Occipital lobe (tissue), 3 donors: ENCODE measurements around the gene GSE1. TPM values are rescaled to one million over a fixed set of nuclear protein-coding genes. Genes with fewer than 3 reads are reported as not detected.

Experiments used
- DNase-seq: peaks from one replicate; lab custom pipeline; 2025; lab: John Stamatoyannopoulos, UW
- small RNA-seq: library from RNA; depleted of rRNA; stranded (forward); fragments of <200 nt; gene quantifications from one replicate; pipeline ENCODE3, GENCODE V24; 2014
- total RNA-seq: library from RNA; depleted of rRNA; stranded (reverse); fragments of >200 nt; gene quantifications from one replicate; pipeline ENCODE4 v1.2.3, GENCODE V29; 2014

The GSE1 gene
- total RNA-seq, 1 donor from 2014 or later: 18.4 TPM

DNA sequence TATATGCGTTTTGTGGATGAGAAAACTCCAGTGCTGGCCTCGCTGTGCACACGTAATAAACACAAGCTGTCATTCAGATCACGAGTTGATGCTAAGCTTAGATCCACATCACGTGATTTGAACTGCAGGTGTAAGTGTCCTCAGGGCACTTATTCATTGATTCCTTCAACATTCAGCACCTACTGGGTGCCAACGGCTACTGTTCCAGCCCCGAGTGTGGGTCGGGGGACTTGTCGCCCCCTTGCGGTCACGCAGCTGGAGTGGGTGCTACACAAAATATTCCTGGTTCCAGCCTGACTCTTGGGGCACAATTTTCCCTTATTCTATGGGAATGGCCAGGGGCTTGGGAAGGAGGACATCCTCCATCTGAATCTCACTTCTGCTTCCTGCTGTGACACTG lies 105.6 kb downstream of the GSE1 start:
- no peak for DNase-seq

DNA sequence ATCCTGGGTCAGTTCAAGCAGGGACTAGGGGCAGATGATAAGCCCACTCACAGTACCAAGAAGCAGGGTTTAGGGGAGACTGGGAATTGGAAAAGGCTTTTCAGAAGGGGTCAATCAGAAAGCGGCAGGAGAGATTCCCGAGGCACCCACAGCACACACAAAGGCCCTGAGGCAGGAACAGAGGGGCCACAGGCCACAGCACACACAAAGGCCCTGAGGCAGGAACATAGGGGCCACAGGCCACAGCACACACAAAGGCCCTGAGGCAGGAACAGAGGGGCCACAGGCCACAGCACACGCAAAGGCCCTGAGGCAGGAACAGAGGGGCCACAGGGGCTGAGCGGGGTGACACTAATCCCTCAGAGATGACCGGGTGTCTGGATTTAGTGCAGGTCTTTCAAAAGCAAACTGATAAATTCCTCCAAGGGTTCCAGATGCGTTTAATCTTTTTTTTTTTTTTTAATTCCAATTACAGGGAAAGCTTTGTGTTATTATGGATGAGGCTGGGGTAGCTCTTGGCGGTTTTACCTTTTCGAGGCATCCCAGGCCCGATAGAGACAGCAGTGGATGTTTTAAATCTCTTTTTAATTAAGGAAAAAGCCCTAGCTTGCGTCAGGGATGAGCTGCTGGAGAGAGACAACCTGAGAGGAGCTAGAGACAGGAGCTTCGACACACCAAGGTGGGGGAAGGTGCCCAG lies 106.6 kb downstream of the GSE1 start:
- DNase-seq: no peak

DNA sequence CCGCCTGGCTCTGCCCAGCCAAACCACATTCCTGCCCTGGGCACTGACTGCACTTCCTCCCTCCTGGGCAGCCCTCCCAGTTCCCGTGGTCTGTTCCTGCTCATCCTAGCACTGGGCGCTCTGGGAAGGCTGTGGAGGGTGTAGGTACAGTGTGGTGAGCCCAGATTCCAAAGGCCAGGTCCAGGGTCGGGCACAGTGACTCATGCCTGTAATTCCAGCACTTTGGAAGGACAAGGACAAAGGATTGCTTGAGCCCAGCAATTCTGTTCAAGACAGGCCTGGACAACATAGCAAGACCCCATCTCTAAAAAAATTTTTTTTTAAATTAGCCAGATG lies 107.1 kb downstream of the GSE1 start:
- DNase-seq: no peak

DNA sequence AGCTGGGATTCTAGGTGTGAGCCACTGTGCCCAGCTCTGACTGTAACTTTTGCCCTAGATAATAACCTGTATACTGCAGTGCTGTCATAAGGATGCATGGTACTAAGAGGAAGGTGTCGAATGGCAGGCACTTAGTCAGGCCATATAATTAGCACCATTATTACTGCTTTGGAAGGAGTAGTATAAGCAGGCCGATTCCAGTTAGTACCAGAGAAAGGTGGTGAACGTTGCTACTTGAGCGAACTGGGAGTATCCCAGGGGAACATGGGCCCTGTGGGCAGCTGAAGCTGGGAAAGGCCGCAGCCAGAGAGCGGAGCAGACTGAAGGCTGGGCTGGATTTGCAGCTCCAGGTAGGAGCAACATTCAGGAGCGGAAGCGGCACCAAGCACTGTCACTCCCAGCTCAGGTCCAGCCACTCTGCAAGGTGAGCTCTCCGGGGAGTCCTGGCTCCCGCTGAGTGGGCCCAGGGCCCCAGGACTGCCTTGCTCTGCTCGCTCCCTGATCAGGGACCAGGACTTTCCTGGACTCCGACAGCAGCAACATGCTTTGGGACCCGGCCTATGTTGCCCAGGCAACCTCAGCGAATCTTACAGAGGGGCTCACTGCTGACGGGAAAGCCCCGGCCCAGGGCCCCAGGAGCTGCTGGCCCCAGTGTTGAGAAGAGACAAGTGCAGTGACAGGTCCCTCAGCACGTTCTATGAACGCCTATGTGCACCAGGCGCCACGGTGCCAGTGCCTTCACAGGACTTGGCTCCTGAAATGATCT lies 109.2 kb downstream of the GSE1 start:
- no peak for DNase-seq

DNA sequence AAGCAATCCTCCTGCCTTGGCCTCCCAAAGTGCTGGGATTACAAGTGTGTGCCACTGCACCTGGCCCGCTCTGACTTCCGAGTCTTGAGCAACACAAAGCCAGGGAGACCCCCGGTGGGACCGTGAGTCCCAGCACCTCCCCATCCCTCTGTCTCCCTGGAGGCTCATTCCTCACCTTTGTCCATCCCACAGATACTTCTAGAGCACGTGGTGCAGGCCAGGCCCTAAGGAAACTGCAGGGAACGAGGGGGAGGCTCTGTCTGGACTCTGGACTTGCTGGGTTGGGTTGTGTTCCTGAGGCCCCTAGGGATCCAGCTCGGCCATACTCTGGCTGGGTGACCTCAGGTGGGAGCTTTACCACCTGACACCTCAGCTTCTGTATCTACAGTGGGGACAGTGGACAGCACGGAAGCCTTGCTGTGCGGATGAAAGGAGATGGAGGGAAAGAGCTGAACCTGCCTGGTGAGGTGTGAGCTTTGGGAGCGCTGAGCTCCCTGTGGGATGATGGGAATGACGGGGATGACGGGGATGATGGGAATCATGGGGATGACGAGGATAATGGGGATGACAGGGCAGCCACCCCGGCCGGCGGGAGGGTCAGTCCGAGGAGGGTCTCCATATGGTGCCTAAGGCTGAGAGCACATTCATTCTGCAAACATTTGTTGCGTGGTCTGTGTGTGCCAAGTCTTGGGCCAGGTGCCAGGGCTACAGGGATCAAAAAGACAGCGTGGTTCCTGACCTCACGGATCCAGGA lies 111.2 kb downstream of the GSE1 start:
- DNase-seq: no peak

DNA sequence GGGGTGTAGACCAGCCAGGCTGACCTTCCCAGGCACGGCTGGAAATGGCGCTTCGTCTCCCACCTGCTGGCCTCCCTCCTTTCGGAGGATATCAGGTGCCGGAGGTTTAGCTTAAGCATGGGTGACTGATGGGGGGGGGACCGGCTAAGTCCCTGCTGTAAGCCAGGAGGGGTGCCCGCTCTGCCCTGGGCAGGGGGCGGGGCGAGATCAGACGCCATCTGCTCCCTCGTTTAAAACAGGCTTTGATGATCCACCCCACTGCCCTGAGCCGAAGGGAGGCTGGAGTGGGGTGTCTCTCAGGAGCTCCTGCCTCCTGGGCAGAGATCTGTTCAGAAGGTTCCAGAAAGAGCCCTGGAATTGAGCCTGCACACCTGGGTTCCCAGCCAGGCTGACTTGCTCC lies 111.8 kb downstream of the GSE1 start:
- no peak for DNase-seq

Small RNAs within 50 kb of the gene (small RNA-seq; reads per million reads assigned to genes)
- not detected for gene RN7SL381P

Other genes with a start within 250 kb of the GSE1 start
- 4.2 TPM for gene GINS2, start 75.6 kb downstream of the GSE1 start, total RNA-seq
- gene C16orf74, start 137.8 kb downstream of the GSE1 start, total RNA-seq: 1.6 TPM
- 15.0 TPM for gene EMC8, start 186.2 kb downstream of the GSE1 start, total RNA-seq
- gene COX4I1, start 186.4 kb downstream of the GSE1 start, total RNA-seq: 201 TPM